GM12892 (cell line): ENCODE measurements around the gene UGGT2.
"Not testable (repeated sequence)": the region's sequence is repeated elsewhere in the genome, so short reads cannot be mapped to it uniquely, and the experiment has no call there.

Experiments used
- DNase-seq: peaks from one replicate; pipeline ENCODE4 v3.0.0; 2011; ENCODE audit not compliant: insufficient read length
- FAIRE-seq: peaks from 2 replicates; lab custom pipeline; 2011; peaks lifted over from hg19 to GRCh38; lab: Jason Lieb, UNC
- POLR2A ChIP-seq: IDR thresholded peaks from 2 replicates; pipeline ENCODE4 v1.6.1; 2011; ENCODE audit warnings: low read depth, low read length, control low read depth
- POLR2AphosphoS5 ChIP-seq: IDR thresholded peaks from 2 replicates; pipeline ENCODE4 v1.6.1; 2011; ENCODE audit warnings: low read depth, low read length, control low read depth
- TAF1 ChIP-seq: IDR thresholded peaks from 2 replicates; pipeline ENCODE4 v1.6.1; 2011; ENCODE audit warnings: low read depth, mild to moderate bottlenecking, control low read depth, low read length, borderline replicate concordance

The UGGT2 gene

GRCh38 chr13:95861296-95861695 lies 191.9 kb downstream of the UGGT2 start:
- TF ChIP-seq POLR2A (no peak), POLR2AphosphoS5 (no peak), TAF1 (no peak)
- no peak for DNase-seq
- FAIRE-seq, result no peak

- FAIRE-seq (peak; percentile 74), DNase-seq (no peak)
- no peak for TF ChIP-seq POLR2AphosphoS5
- TF ChIP-seq TAF1, result no peak
- no peak for TF ChIP-seq POLR2A
Measured at GRCh38 chr13:95858286-95859075, 194.7 kb downstream of the UGGT2 start.

GRCh38 chr13:95845656-95846055 lies 207.5 kb downstream of the UGGT2 start:
- not testable (repeated sequence) for FAIRE-seq, DNase-seq

GRCh38 chr13:95842898-95843297 lies 210.3 kb downstream of the UGGT2 start:
- FAIRE-seq, result no peak
- TF ChIP-seq POLR2AphosphoS5 (no peak), TAF1 (no peak), POLR2A (no peak)
- DNase-seq, result no peak

GRCh38 chr13:95841894-95842293 lies 211.3 kb downstream of the UGGT2 start:
- TF ChIP-seq POLR2A (no peak), TAF1 (no peak), POLR2AphosphoS5 (no peak)
- DNase-seq (no peak), FAIRE-seq (no peak)

- FAIRE-seq (peak; percentile 86), DNase-seq (peak; percentile 1)
- no peak for TF ChIP-seq POLR2AphosphoS5
- TF ChIP-seq TAF1, result no peak
- no peak for TF ChIP-seq POLR2A
Measured at GRCh38 chr13:95834134-95834765, 219.0 kb downstream of the UGGT2 start.

GRCh38 chr13:95833719-95834118 lies 219.5 kb downstream of the UGGT2 start:
- FAIRE-seq (peak; percentile 66), DNase-seq (no peak)
- TF ChIP-seq POLR2AphosphoS5 (no peak), POLR2A (no peak), TAF1 (no peak)

- no peak for FAIRE-seq
- no peak for TF ChIP-seq POLR2AphosphoS5
- TF ChIP-seq TAF1, result no peak
- TF ChIP-seq POLR2A, result no peak
- no peak for DNase-seq
Measured at GRCh38 chr13:95833126-95833525, 220.1 kb downstream of the UGGT2 start.

GRCh38 chr13:95822303-95822702 lies 230.9 kb downstream of the UGGT2 start:
- no peak for TF ChIP-seq POLR2A
- no peak for TF ChIP-seq POLR2AphosphoS5
- TF ChIP-seq TAF1, result no peak
- DNase-seq (no peak), FAIRE-seq (no peak)

GRCh38 chr13:95814495-95814894 lies 238.7 kb downstream of the UGGT2 start:
- DNase-seq (no peak), FAIRE-seq (no peak)
- TF ChIP-seq POLR2AphosphoS5 (no peak), POLR2A (no peak), TAF1 (no peak)

GRCh38 chr13:95813139-95813538 lies 240.1 kb downstream of the UGGT2 start:
- TF ChIP-seq POLR2AphosphoS5 (no peak), TAF1 (no peak), POLR2A (no peak)

GRCh38 chr13:95809429-95809828 lies 243.8 kb downstream of the UGGT2 start:
- FAIRE-seq, result no peak
- DNase-seq, result no peak
- no peak for TF ChIP-seq TAF1
- TF ChIP-seq POLR2A, result no peak

More at GRCh38 chr13:95813139-95813538, 240.1 kb downstream of the UGGT2 start:
- FAIRE-seq, result no peak
- no peak for DNase-seq

- no peak for FAIRE-seq
- DNase-seq, result no peak
- no peak for TF ChIP-seq POLR2A
- TF ChIP-seq POLR2AphosphoS5, result no peak
- TF ChIP-seq TAF1, result no peak
Measured at GRCh38 chr13:95805921-95806320, 247.3 kb downstream of the UGGT2 start.

- FAIRE-seq (no peak), DNase-seq (no peak)
Measured at GRCh38 chr13:95801825-95802224, 251.4 kb downstream of the UGGT2 start.

More at GRCh38 chr13:95801825-95802224, 251.4 kb downstream of the UGGT2 start:
- no peak for TF ChIP-seq POLR2A
- TF ChIP-seq POLR2AphosphoS5, result no peak
- no peak for TF ChIP-seq TAF1
